BE2C (cell line): ENCODE results near the gene KIZ.

Experiments used
- DNase-seq: peaks from one replicate; pipeline ENCODE4 v3.0.0-alpha.2; 2020
- H3K27me3 ChIP-seq: fragments of 250-450 bp; sonication (Bioruptor Pico); 2 replicates; pipeline ENCODE4 v1.5.1; 2020; ENCODE audit warnings: mild to moderate bottlenecking
- H3K36me3 ChIP-seq: fragments of 250-450 bp; sonication (Bioruptor Pico); 2 replicates; pipeline ENCODE4 v1.5.1; 2020; ENCODE audit warnings: mild to moderate bottlenecking
- H3K4me1 ChIP-seq: fragments of 250-450 bp; sonication (Bioruptor Pico); 2 replicates; pipeline ENCODE4 v1.5.1; 2020
- H3K4me3 ChIP-seq: 2 replicates; pipeline ENCODE4 v1.5.1; 2011; ENCODE audit warnings: low read depth, low read length
- H3K9me3 ChIP-seq: fragments of 250-450 bp; sonication (Bioruptor Pico); 2 replicates; pipeline ENCODE4 v1.5.1; 2020
- CTCF ChIP-seq: IDR thresholded peaks from 2 replicates; pipeline ENCODE4 v1.5.1; 2012; ENCODE audit warnings: mild to moderate bottlenecking, low read depth, low read length

The KIZ gene

DNA sequence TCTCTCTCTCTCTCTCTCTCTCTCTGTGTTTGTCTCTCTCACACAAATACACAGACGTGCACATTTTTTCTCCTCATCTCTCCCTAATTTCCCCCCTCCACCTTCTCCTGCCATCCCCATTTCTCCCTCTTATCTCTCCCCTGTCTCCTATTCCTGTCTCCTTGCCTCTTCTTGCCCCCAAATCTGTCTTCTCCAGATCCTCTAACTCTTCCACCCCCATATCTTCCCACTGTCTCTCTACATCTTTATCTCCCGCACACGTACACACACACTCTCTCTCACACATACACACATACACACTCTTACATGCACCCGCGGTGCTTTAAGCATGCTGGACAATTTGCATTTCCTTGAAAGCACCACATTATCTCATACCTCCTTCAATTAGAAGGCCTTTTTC is 15.9 kb downstream of the KIZ start:
- Histone ChIP-seq H3K27me3 (no peaks in the 10 kb centered on the region), H3K4me3 (no peak overlapping the region), H3K4me1 (peaks cover 33% of the 10 kb centered on the region), H3K36me3 (peaks cover 5% of the 10 kb centered on the region; the same call in 1 of the 2 replicates), H3K9me3 (no peaks in the 10 kb centered on the region)
- no peak for DNase-seq
- no peak for TF ChIP-seq CTCF

DNA sequence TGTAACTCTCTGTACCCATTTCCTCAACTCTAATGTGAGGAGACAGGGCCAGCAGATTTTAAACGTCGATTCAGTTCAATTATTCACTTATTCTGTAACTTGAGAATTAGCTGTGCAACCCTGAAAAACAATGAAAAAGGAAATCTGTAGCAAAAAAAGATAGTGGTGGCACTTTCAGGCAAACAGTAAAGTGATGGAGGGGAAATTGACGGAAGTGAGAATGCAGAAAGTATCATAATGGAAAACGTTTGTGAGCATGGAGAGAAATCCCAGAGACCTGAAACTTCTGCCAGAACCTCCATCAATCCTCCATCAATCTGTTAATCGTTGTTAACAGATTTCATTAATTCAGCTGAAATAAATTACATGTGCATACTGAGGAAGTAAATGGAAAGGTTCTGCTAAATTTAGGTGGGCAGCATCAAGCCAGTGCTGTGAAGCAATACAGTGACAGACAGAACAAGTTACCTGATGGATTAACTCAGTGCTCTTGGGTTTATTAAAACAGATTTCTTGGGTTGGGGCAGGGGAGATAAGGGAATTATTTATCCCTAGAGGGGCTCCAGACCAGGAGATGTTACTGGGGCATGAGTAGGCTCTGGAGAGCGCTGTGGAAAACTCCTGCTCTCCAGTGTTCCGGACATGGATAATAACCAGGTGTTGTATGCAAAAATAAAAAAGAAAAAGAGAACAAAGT is 17.5 kb downstream of the KIZ start:
- Histone ChIP-seq H3K4me3 (0 out of 2 replicates have a peak overlapping the region, but pooled peaks have one; percentile 8), H3K9me3 (no peaks in the 10 kb centered on the region), H3K4me1 (peaks cover 42% of the 10 kb centered on the region), H3K27me3 (no peaks in the 10 kb centered on the region), H3K36me3 (no peaks in the 10 kb centered on the region; the same call in 1 of the 2 replicates)
- TF ChIP-seq CTCF = no peak
- DNase-seq = peak; percentile 65

GRCh38 chr20:21145424-21145823 is 19.5 kb downstream of the KIZ start:
- H3K27me3 ChIP-seq = no peaks in the 10 kb centered on the region
- no peak for TF ChIP-seq CTCF
- no peak for DNase-seq

GRCh38 chr20:21146215-21146614 is 20.3 kb downstream of the KIZ start:
- H3K36me3 ChIP-seq = no peaks in the 10 kb centered on the region; the same call in 1 of the 2 replicates
- no peak for DNase-seq

More at GRCh38 chr20:21145424-21145823, 19.5 kb downstream of the KIZ start:
- peaks cover 45% of the 10 kb centered on the region for H3K4me1 ChIP-seq
- H3K4me3 ChIP-seq = no peak overlapping the region
- no peaks in the 10 kb centered on the region for H3K9me3 ChIP-seq
- no peaks in the 10 kb centered on the region; the same call in 1 of the 2 replicates for H3K36me3 ChIP-seq

DNA sequence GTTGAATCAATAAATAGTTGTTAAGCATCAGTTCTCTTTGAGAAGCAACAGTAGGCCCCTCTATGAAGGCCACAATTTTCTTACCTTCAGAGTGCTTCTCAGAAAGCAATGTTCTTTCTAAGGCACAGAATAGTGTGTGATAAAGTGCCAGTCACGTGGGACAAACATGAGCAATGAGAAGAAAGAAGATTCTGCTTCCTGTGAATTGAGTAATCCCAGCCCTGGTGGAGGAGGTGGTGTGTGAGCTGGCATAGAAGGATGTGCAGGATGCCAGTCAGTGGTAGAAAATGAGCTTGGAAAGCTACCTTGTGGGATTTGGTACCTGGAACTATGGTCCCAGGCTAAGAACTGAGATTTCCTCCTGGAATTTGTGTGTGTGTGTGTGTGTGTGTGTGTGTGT is 21.7 kb downstream of the KIZ start:
- Histone ChIP-seq H3K9me3 (no peaks in the 10 kb centered on the region), H3K27me3 (no peaks in the 10 kb centered on the region), H3K4me3 (no peak overlapping the region), H3K36me3 (no peaks in the 10 kb centered on the region; the same call in 1 of the 2 replicates), H3K4me1 (peaks cover 33% of the 10 kb centered on the region)
- no peak for TF ChIP-seq CTCF
- no peak for DNase-seq

More at GRCh38 chr20:21146215-21146614, 20.3 kb downstream of the KIZ start:
- H3K9me3 ChIP-seq = no peaks in the 10 kb centered on the region
- peaks cover 45% of the 10 kb centered on the region for H3K4me1 ChIP-seq
- peak overlapping the region; percentile 20 for H3K4me3 ChIP-seq
- TF ChIP-seq CTCF = no peak
- H3K27me3 ChIP-seq = no peaks in the 10 kb centered on the region

DNA sequence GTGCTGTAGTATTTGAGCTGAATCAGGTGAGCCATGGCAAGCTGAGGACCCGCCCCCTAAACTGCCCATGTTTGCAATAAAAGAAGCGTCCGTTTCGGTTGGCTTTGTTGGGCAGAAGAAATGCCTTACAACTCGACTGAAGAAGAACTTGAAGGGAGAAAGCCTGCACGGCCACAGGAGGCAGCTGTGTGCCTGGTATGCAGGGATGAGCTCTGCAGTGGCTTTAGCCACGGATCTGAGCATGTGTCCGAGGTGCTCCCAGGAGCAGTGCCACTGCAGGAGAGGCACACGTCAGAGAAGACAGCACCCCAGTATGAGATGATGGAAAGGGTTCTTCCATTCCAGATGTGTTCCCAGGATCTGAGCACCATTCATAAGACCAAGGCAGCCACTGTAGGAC is 23.5 kb downstream of the KIZ start:
- Histone ChIP-seq H3K4me1 (peaks cover 25% of the 10 kb centered on the region), H3K36me3 (no peaks in the 10 kb centered on the region; the same call in 1 of the 2 replicates), H3K27me3 (no peaks in the 10 kb centered on the region), H3K4me3 (no peak overlapping the region), H3K9me3 (no peaks in the 10 kb centered on the region)
- TF ChIP-seq CTCF = 0 out of 2 replicates have a peak, but pooled peaks have one; percentile 6
- DNase-seq = no peak
